ENCODE results near the gene FAM90A1. TPM values are rescaled to one million over a fixed set of nuclear protein-coding genes. Genes with fewer than 3 reads are reported as not detected.
A peak's percentile ranks its signal among the peaks of the same experiment; 100 is the strongest.
"Not testable (repeated sequence)": the region's sequence is repeated elsewhere in the genome, so short reads cannot be mapped to it uniquely, and the experiment has no call there.

The FAM90A1 gene
- total RNA-seq, 1 experiment from 2014 or later: not detected

GRCh38 chr12:8197685-8198308, 29.6 kb downstream of the FAM90A1 start:
- intact Hi-C loops (cut with micrococcal nuclease); BruUV-seq (replicated peaks); H3K9me3 Mint-ChIP-seq (ENCODE audit: unreplicated experiment); H3K27me3 Mint-ChIP-seq (ENCODE audit: insufficient read depth, unreplicated experiment); POLR2A ChIA-PET; H3K4me1 Mint-ChIP-seq (ENCODE audit: insufficient read depth, unreplicated experiment); H3K36me3 Mint-ChIP-seq (ENCODE audit: insufficient read depth, unreplicated experiment); H3K27ac Mint-ChIP-seq (ENCODE audit: low read depth, unreplicated experiment); H3K4me3 Mint-ChIP-seq (ENCODE audit: unreplicated experiment); DNase-seq (ENCODE audit: unreplicated experiment): not testable (repeated sequence)
- CTCF ChIA-PET: interaction anchor here (0.6 to 1.0 kb wide), 3 partner anchors 40 to 622 kb away, joined by 3 to 5 read pairs (median 5); no protein-coding TSS in a partner anchor

GRCh38 chr12:8188088-8188487, 39.3 kb downstream of the FAM90A1 start:
- CTCF ChIA-PET; BruUV-seq (replicated peaks); H3K36me3 Mint-ChIP-seq (ENCODE audit: insufficient read depth, unreplicated experiment); H3K9me3 Mint-ChIP-seq (ENCODE audit: unreplicated experiment); H3K4me3 Mint-ChIP-seq (ENCODE audit: unreplicated experiment); DNase-seq (ENCODE audit: unreplicated experiment); H3K27me3 Mint-ChIP-seq (ENCODE audit: insufficient read depth, unreplicated experiment); intact Hi-C loops (cut with micrococcal nuclease); H3K27ac Mint-ChIP-seq (ENCODE audit: low read depth, unreplicated experiment); H3K4me1 Mint-ChIP-seq (ENCODE audit: insufficient read depth, unreplicated experiment); POLR2A ChIA-PET: not testable (repeated sequence)

DNA sequence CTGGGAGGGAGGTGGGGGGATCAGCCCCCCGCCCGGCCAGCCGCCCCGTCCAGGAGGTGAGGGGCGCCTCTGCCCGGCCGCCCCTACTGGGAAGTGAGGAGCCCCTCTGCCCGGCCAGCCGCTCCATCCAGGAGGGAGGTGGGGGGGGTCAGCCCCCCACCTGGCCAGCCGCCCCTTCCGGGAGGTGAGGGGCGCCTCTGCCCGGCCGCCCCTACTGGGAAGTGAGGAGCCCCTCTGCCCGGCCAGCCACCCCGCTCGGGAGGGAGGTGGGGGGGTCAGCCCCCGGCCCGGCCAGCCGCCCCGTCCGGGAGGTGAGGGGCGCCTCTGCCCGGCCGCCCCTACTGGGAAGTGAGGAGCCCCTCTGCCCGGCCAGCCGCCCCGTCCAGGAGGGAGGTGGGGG, 43.2 kb downstream of the FAM90A1 start:
- H3K4me3 Mint-ChIP-seq (ENCODE audit: unreplicated experiment): not testable (repeated sequence)

GRCh38 chr12:8183346-8183745, 44.1 kb downstream of the FAM90A1 start:
- CTCF ChIA-PET; H3K4me3 Mint-ChIP-seq (ENCODE audit: unreplicated experiment); H3K27me3 Mint-ChIP-seq (ENCODE audit: insufficient read depth, unreplicated experiment); intact Hi-C loops (cut with micrococcal nuclease); POLR2A ChIA-PET; BruUV-seq (replicated peaks); DNase-seq (ENCODE audit: unreplicated experiment); H3K36me3 Mint-ChIP-seq (ENCODE audit: insufficient read depth, unreplicated experiment); H3K9me3 Mint-ChIP-seq (ENCODE audit: unreplicated experiment); H3K27ac Mint-ChIP-seq (ENCODE audit: low read depth, unreplicated experiment); H3K4me1 Mint-ChIP-seq (ENCODE audit: insufficient read depth, unreplicated experiment): not testable (repeated sequence)

More for the DNA sequence above, 43.2 kb downstream of the FAM90A1 start:
- CTCF ChIA-PET; H3K9me3 Mint-ChIP-seq (ENCODE audit: unreplicated experiment); H3K4me1 Mint-ChIP-seq (ENCODE audit: insufficient read depth, unreplicated experiment); H3K27me3 Mint-ChIP-seq (ENCODE audit: insufficient read depth, unreplicated experiment); DNase-seq (ENCODE audit: unreplicated experiment); H3K36me3 Mint-ChIP-seq (ENCODE audit: insufficient read depth, unreplicated experiment); H3K27ac Mint-ChIP-seq (ENCODE audit: low read depth, unreplicated experiment); POLR2A ChIA-PET; BruUV-seq (replicated peaks); intact Hi-C loops (cut with micrococcal nuclease): not testable (repeated sequence)

DNA sequence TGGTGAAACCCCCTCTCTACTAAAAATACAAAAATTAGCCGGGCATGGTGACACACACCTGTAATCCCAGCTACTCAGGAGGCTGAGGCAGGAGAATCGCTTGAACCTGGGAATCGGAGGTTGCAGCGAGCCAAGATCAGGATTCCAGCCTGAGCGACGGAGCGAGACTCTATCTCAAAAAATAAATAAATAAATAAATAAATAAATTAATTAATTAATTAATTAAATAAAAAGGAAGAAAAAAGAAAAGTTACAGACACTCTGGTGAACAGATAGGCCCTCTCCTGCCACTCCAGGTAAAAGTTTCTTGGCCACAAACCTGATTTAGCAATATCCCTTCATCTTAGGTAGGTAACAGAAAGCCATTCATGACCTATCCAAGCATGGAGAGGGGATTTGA, 44.5 kb downstream of the FAM90A1 start:
- intact Hi-C loops (cut with micrococcal nuclease); H3K9me3 Mint-ChIP-seq (ENCODE audit: unreplicated experiment): not testable (repeated sequence)

DNA sequence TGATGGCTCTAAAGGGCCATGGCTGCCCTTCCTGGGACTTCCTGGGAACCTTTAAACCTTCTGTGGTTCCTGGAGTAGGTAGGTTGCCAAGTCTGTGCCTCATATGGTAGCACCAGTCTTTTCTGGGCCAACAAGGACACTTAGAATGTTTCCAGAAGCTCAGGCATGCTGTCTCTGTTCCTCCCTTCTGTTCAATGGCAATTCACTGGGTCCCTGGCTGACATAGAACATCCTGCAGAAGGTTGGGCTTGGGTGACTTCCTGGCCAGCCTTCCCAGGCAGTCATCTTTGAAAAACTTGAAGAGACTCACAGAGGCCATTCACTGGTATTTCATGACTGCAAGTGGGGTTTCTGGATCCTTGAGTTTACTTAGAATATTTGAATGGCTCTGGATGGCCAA, 46.1 kb downstream of the FAM90A1 start:
- peak overlapping the region; percentile 67 for H3K4me3 Mint-ChIP-seq (ENCODE audit: unreplicated experiment)
- H3K27ac Mint-ChIP-seq (ENCODE audit: low read depth, unreplicated experiment); intact Hi-C loops (cut with micrococcal nuclease); H3K27me3 Mint-ChIP-seq (ENCODE audit: insufficient read depth, unreplicated experiment); H3K9me3 Mint-ChIP-seq (ENCODE audit: unreplicated experiment); BruUV-seq (replicated peaks); H3K36me3 Mint-ChIP-seq (ENCODE audit: insufficient read depth, unreplicated experiment); DNase-seq (ENCODE audit: unreplicated experiment); H3K4me1 Mint-ChIP-seq (ENCODE audit: insufficient read depth, unreplicated experiment); POLR2A ChIA-PET: not testable (repeated sequence)
- CTCF ChIA-PET: interaction anchor here (0.6 to 0.7 kb wide), 2 partner anchors 31 to 196 kb away, joined by 3 read pairs; no protein-coding TSS in a partner anchor

More for the DNA sequence above, 44.5 kb downstream of the FAM90A1 start:
- H3K27me3 Mint-ChIP-seq (ENCODE audit: insufficient read depth, unreplicated experiment); BruUV-seq (replicated peaks); DNase-seq (ENCODE audit: unreplicated experiment); H3K4me1 Mint-ChIP-seq (ENCODE audit: insufficient read depth, unreplicated experiment); H3K36me3 Mint-ChIP-seq (ENCODE audit: insufficient read depth, unreplicated experiment); CTCF ChIA-PET; H3K4me3 Mint-ChIP-seq (ENCODE audit: unreplicated experiment); H3K27ac Mint-ChIP-seq (ENCODE audit: low read depth, unreplicated experiment); POLR2A ChIA-PET: not testable (repeated sequence)

- H3K4me1 Mint-ChIP-seq (ENCODE audit: insufficient read depth, unreplicated experiment); POLR2A ChIA-PET; H3K9me3 Mint-ChIP-seq (ENCODE audit: unreplicated experiment); intact Hi-C loops (cut with micrococcal nuclease); H3K36me3 Mint-ChIP-seq (ENCODE audit: insufficient read depth, unreplicated experiment); H3K27ac Mint-ChIP-seq (ENCODE audit: low read depth, unreplicated experiment); BruUV-seq (replicated peaks); H3K27me3 Mint-ChIP-seq (ENCODE audit: insufficient read depth, unreplicated experiment): not testable (repeated sequence)
- H3K4me3 Mint-ChIP-seq (ENCODE audit: unreplicated experiment): peak overlapping the region; percentile 76
- DNase-seq (ENCODE audit: unreplicated experiment): peak; percentile 49
- TF ChIP-seq, protein P1, sequence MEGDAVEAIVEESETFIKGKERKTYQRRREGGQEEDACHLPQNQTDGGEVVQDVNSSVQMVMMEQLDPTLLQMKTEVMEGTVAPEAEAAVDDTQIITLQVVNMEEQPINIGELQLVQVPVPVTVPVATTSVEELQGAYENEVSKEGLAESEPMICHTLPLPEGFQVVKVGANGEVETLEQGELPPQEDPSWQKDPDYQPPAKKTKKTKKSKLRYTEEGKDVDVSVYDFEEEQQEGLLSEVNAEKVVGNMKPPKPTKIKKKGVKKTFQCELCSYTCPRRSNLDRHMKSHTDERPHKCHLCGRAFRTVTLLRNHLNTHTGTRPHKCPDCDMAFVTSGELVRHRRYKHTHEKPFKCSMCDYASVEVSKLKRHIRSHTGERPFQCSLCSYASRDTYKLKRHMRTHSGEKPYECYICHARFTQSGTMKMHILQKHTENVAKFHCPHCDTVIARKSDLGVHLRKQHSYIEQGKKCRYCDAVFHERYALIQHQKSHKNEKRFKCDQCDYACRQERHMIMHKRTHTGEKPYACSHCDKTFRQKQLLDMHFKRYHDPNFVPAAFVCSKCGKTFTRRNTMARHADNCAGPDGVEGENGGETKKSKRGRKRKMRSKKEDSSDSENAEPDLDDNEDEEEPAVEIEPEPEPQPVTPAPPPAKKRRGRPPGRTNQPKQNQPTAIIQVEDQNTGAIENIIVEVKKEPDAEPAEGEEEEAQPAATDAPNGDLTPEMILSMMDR (IDR thresholded peaks at IDR 0.05; ENCODE audit: unreplicated experiment): peak; percentile 29
- CTCF ChIA-PET: interaction anchor here (0.9 kb wide), 1 partner anchor 13 kb away, joined by 3 read pairs; no protein-coding TSS in a partner anchor
These were observed 47.3 kb downstream of the FAM90A1 start for GRCh38 chr12:8179989-8180585.

GRCh38 chr12:8172911-8173310, 54.5 kb downstream of the FAM90A1 start:
- DNase-seq (ENCODE audit: unreplicated experiment); H3K27ac Mint-ChIP-seq (ENCODE audit: low read depth, unreplicated experiment); H3K36me3 Mint-ChIP-seq (ENCODE audit: insufficient read depth, unreplicated experiment); H3K4me1 Mint-ChIP-seq (ENCODE audit: insufficient read depth, unreplicated experiment); CTCF ChIA-PET; POLR2A ChIA-PET; intact Hi-C loops (cut with micrococcal nuclease); H3K27me3 Mint-ChIP-seq (ENCODE audit: insufficient read depth, unreplicated experiment); H3K4me3 Mint-ChIP-seq (ENCODE audit: unreplicated experiment); BruUV-seq (replicated peaks); H3K9me3 Mint-ChIP-seq (ENCODE audit: unreplicated experiment): not testable (repeated sequence)

All from MCF 10A (cell line).